Tibial nerve (tissue), 4 donors: ENCODE data around the gene ELMOD3.

Experiments
- CTCF ChIP-seq, 5 experiments: fragments of 200-600 bp in 3 of 5; fragments of 450-650 bp in 2 of 5; sonication (generic) in 3 of 5; IDR thresholded peaks; one replicate each; pipeline ENCODE4 v1.5.1; 2016 to 2019; ENCODE audit warnings: antibody characterized with exemption in 5 of 5, mild to moderate bottlenecking in 3 of 5, moderate library complexity in 2 of 5
- EP300 ChIP-seq, 2 donors: sonication (generic); formaldehyde crosslinking; IDR thresholded peaks; one replicate each; pipeline ENCODE4 v1.6.1; 2017; ENCODE audit warnings: antibody characterized with exemption in 2 of 2, mild to moderate bottlenecking in 1 of 2
- POLR2A ChIP-seq, 2 donors: fragments of 450-650 bp; IDR thresholded peaks; one replicate each; pipeline ENCODE4 v1.6.1; 2017; ENCODE audit warnings: antibody characterized with exemption in 2 of 2, mild to moderate bottlenecking in 2 of 2, moderate library complexity in 2 of 2

- no peak for TF ChIP-seq CTCF (IDR thresholded peaks at IDR 0.05)
- no peak for TF ChIP-seq EP300 (IDR thresholded peaks at IDR 0.05)
- no peak for TF ChIP-seq POLR2A (IDR thresholded peaks at IDR 0.05)
Observed at GRCh38 chr2:85440729-85441128, 86.2 kb downstream of the ELMOD3 start.
